Sigmoid colon (tissue), 4 donors: ENCODE data around the gene DEFB123.

Experiments used
- POLR2A ChIP-seq, 2 donors: fragments of 450-650 bp; IDR thresholded peaks; one replicate each; pipeline ENCODE4 v1.6.1; 2016; ENCODE audit warnings: antibody characterized with exemption in 2 of 2, mild to moderate bottlenecking in 2 of 2, moderate library complexity in 2 of 2
- POLR2AphosphoS5 ChIP-seq, 4 donors: sonication (generic); formaldehyde crosslinking; IDR thresholded peaks; one replicate each; pipeline ENCODE4 v1.6.1; 2017; ENCODE audit warnings: antibody characterized with exemption in 4 of 4

DNA sequence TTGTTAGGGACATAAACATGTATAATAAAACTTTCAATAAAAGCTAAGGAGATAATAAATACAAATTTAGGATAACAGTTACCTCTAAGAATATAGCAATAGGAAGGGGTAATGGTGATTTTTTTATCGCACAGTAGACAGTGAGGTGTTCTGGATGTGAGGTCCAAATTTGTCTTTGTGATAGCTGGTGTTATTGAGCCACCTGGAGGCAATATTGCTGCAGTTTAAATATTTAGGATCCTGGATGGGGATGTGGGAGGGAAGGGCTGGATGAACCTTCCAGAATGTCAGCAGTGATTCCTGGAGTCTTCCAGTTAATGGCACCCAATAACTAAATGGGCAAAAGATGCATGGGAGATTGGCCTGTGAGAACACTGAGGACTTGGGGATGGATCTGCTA lies 13.9 kb downstream of the DEFB123 start:
- no peak for TF ChIP-seq POLR2A (IDR thresholded peaks at IDR 0.05)
- TF ChIP-seq POLR2AphosphoS5 (IDR thresholded peaks at IDR 0.05) = no peak
